A549 treated with RU486 at 1 μM for 4 hours (cell line): ENCODE results near the gene ZNF419. TPM values are rescaled to one million over a fixed set of nuclear protein-coding genes. Genes with fewer than 3 reads are reported as not detected.

ENCODE experiments used
- total RNA-seq: library from RNA; stranded (reverse); fragments of 200-300 nt; extraction: Qiagen RNA extraction; gene quantifications from 5 replicates; pipeline ENCODE4 v1.2.3, GENCODE V29; 2022; ENCODE audit warnings: low read depth

The ZNF419 gene
- 4.6 to 7.6 TPM (median 6.7 TPM) in 5 replicates for total RNA-seq

DNA sequence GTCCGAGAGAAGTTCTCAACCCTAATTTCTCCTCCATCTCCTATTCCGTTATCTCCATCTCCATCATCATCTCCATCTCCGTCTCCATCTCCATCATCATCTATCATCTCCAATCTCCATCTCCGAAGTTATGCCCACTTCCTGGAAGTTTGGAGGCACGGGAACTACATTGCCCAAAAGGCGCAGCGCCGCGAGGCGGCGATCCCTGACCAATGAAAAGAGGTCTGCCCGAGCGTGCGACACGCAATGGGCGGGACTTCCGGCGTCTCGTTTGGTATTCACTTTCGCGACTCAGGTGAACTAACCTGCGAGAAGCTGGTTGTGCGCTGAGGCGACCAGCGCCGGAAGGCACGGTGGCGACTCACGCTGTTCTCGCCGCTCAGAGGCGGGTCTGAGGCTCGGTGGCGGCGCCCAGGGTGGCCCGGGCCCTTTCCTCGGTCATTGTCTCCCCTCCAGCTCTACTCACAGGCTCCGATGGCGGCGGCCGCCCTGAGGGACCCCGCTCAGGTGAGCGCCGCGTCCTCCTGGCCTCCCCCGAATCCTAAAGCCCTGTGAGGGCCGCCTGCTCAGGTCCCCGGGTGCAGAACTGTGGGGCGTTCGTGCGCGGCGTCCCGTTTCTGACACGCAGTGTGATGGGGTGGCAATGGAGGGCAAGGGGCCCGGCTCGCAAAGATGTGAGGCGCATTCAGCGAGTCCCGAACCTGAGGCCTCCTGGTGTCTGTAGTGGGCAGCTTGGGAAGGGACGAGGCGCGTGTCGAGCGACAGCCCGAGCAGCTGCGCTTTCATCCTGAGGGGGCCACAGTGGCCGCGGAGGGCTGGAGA is at the start of gene ZNF419:
Gene ZNF419, plus strand, starts transcription at position 274 of the 822 bp plus-strand sequence. Its CDS starts 201 bp downstream, at position 475.

DNA sequence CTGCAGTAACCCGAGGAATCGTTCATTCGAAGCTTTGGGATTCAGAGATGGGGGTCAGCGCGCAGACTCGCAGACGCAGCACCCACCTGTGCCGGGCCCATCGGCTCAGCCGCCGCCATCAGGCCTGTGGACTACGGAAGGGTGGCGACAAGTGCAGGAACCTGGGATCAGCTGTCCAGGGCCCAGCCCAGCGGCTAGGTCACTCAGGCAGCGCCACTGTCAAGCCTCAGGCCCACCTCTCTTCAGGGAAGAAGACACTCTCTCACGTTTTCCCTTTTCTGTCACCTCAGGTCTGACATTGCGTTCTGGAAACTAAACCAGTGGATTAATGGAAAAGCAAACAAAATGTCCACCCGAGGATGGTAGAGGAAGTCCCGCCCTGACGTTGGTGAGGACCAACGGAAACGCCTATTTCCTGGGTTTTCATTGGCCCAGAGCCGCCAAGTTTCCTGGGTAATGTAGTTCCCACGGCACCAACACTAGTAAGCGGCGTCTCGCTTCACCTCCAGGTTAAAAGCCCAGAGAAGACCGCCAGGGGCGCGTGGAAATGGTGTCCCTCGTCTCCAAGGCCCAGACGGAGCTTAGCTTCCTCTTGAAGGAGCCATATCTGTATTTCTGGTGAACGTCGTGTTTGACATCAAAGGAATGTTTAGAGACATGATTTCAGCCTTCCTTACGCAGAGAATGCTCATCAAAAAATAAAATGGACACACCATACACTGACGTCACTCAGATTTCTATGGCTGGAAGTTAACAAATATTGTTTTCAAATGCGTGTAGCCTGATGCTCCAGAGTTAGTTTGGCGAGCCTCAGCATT is 10.2 kb upstream of the ZNF419 start, which contains the start of gene ZNF772:
Gene ZNF772, minus strand, starts transcription at position 376 of the 818 bp plus-strand sequence. Its CDS starts 257 bp downstream, at position 119.

DNA sequence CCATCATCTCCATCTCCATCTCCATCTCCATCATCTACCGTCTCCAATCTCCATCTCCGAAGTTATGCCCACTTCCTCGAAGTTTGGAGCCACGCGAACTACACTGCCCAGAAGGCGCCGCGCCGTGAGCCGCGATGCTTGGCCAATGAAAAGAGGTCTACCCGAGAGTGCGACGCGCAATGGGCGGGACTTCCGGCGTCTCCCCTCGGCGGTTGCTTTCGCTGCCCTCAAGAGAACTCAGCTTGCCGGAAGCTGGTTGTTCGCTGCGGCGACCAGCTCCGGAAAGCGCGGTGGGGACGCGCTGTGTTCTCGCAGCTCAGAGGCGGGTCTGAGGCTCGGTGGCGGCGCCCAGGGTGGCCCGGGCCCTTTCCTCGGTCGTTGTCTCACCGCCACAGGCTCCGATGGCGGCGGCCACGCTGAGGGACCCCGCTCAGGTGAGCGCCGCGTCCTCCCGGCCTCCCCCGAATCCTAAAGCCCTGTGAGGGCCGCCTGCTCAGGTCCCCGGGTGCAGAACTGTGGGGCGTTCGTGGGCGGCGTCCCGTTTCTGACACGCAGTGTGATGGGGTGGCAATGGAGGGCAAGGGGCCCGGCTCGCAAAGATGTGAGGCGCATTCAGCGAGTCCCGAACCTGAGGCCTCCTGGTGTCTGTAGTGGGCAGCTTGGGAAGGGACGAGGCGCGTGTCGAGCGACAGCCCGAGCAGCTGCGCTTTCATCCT is 12.3 kb downstream of the ZNF419 start, which contains the start of gene ZNF773:
Gene ZNF773, plus strand, starts transcription at position 259 of the 716 bp plus-strand sequence. Its CDS starts 143 bp downstream, at position 402.

DNA sequence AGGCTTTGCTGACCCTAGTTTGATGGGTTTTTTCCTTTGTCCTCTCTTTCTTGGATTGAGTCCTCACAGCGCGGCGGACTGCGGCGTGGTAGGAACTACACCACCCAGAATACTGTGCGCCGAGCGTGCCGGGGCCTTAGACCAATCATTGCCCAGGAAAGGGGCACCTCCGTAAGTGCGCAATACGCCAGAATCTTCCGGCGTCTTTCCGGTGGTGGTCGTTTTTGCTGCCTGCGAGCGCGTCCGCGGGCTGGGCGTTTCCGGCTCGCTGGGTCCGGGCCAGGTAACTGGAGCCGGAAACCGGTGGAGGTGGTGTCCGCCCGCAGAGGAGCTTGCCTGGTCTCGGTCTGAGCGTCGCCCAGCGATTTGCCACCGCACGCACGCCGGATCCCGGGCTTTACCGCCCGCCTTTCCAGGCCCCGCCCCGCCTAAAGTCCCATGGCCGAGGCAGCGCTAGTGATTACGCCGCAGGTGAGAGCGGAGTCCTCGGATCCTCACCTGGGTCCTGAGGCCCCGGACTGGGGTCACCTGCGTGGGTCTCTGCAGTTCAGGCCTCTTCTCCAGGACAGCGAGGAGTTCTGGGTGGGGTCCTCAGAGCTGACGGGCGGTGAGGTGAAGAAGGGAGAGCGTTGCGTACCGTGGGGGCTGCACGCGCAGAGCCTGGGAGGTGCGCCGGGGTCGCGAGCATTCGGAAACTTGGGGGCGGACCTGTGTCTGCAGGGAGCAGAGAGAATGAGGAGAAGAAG is 39.8 kb downstream of the ZNF419 start, which contains the start of gene ZNF549:
Gene ZNF549, plus strand, starts transcription at position 221 of the 746 bp plus-strand sequence. Its CDS starts 218 bp downstream, at position 439.

Other genes starting within 250 kb of the ZNF419 start
- gene ZNF805, start 247.1 kb upstream of the ZNF419 start, total RNA-seq, result 1.2 to 2.5 TPM (median 1.8 TPM) in 5 replicates
- gene ZNF460, start 207.3 kb upstream of the ZNF419 start, total RNA-seq, result 0.77 to 1.2 TPM (median 1.0 TPM) in 5 replicates
- 0.82 to 2.0 TPM (median 1.5 TPM) in 5 replicates for gene ZNF543, start 167.3 kb upstream of the ZNF419 start, total RNA-seq
- 1.7 to 2.1 TPM (median 2.1 TPM) in 5 replicates for gene ZNF304, start 136.5 kb upstream of the ZNF419 start, total RNA-seq
- gene TRAPPC2B, start 124.2 kb upstream of the ZNF419 start, total RNA-seq, result 14.3 to 17.8 TPM (median 15.6 TPM) in 5 replicates
- gene ZNF547, start 124.2 kb upstream of the ZNF419 start, total RNA-seq, result 1.4 to 2.0 TPM (median 1.6 TPM) in 5 replicates
- gene ZNF548, start 97.9 kb upstream of the ZNF419 start, total RNA-seq, result 2.9 to 4.0 TPM (median 3.5 TPM) in 5 replicates
- 2.9 to 6.8 TPM (median 4.8 TPM) in 5 replicates for gene ZNF17, start 76.6 kb upstream of the ZNF419 start, total RNA-seq
- gene ZNF749, start 52.4 kb upstream of the ZNF419 start, total RNA-seq, result 13.7 to 16.8 TPM (median 15.4 TPM) in 5 replicates
- 0.06 to 0.13 TPM in 2 of 5 replicates, not detected in the others for gene VN1R1, start 30.6 kb upstream of the ZNF419 start, total RNA-seq
- gene ZNF772, start 10.2 kb upstream of the ZNF419 start, total RNA-seq, result 0.83 to 1.5 TPM (median 1.2 TPM) in 5 replicates
- 4.6 to 7.1 TPM (median 4.8 TPM) in 5 replicates for gene ZNF773, start 12.2 kb downstream of the ZNF419 start, total RNA-seq
- 1.3 to 2.0 TPM (median 1.6 TPM) in 5 replicates for gene ZNF549, start 39.6 kb downstream of the ZNF419 start, total RNA-seq
- 2.1 to 4.4 TPM (median 4.2 TPM) in 5 replicates for gene ZNF550, start 72.1 kb downstream of the ZNF419 start, total RNA-seq
- gene ZNF416, start 91.2 kb downstream of the ZNF419 start, total RNA-seq, result 4.2 to 4.9 TPM (median 4.5 TPM) in 5 replicates
- 0.06 TPM in 1 of 5 replicates, not detected in the others for gene ZIK1, start 96.4 kb downstream of the ZNF419 start, total RNA-seq
- gene ZNF530, start 112.1 kb downstream of the ZNF419 start, total RNA-seq, result 4.1 to 4.8 TPM (median 4.4 TPM) in 5 replicates
- gene ZNF134, start 126.5 kb downstream of the ZNF419 start, total RNA-seq, result 5.3 to 9.1 TPM (median 8.5 TPM) in 5 replicates
- 5.4 to 6.4 TPM (median 6.0 TPM) in 5 replicates for gene ZNF211, start 145.4 kb downstream of the ZNF419 start, total RNA-seq
- not detected in 5 replicates for gene ZSCAN4, start 181.2 kb downstream of the ZNF419 start, total RNA-seq
- gene ZNF551, start 194.2 kb downstream of the ZNF419 start, total RNA-seq, result 5.4 to 6.2 TPM (median 6.0 TPM) in 5 replicates
- gene ZNF154, start 221.5 kb downstream of the ZNF419 start, total RNA-seq, result not detected in 5 replicates
- gene ZNF671, start 239.9 kb downstream of the ZNF419 start, total RNA-seq, result 0.73 to 1.0 TPM (median 0.80 TPM) in 5 replicates